MCF 10A (cell line): ENCODE measurements around the gene IRF2BP2. TPM values are rescaled to one million over a fixed set of nuclear protein-coding genes. Genes with fewer than 3 reads are reported as not detected.

ENCODE experiments used
- BruUV-seq: library from RNA; stranded (reverse); fragments of 400-500 nt; replicated peaks from 2 replicates; lab custom pipeline; 2021; lab: Mats Ljungman, UMichigan
- CTCF ChIA-PET: fragments of 300-600 bp; sonication (Branson Sonifier 250); formaldehyde crosslinking; extraction: SDS; loops from one replicate; lab custom pipeline; 2021; ENCODE audit warnings: antibody characterized with exemption, inconsistent platforms; lab: Yijun Ruan, JAX
- POLR2A ChIA-PET: fragments of 300-600, 350-650 bp; sonication (Branson Sonifier 250); formaldehyde crosslinking; extraction: SDS; loops from one replicate; lab custom pipeline; 2020; ENCODE audit warnings: antibody characterized with exemption, inconsistent platforms; lab: Yijun Ruan, JAX
- DNase-seq: peaks from one replicate; pipeline ENCODE4 v3.0.0-alpha.2; 2018; ENCODE audit not compliant: unreplicated experiment
- H3K27ac Mint-ChIP-seq: one replicate; pipeline ENCODE4 v1.8.0; 2022; ENCODE audit warnings: mild to moderate bottlenecking, low read depth, mixed read lengths; ENCODE audit not compliant: unreplicated experiment
- H3K27me3 Mint-ChIP-seq: one replicate; pipeline ENCODE4 v1.8.0; 2022; ENCODE audit warnings: mixed read lengths; ENCODE audit not compliant: insufficient read depth, unreplicated experiment
- H3K36me3 Mint-ChIP-seq: one replicate; pipeline ENCODE4 v1.8.0; 2022; ENCODE audit warnings: mild to moderate bottlenecking, moderate library complexity, mixed read lengths; ENCODE audit not compliant: insufficient read depth, unreplicated experiment
- H3K4me1 Mint-ChIP-seq: one replicate; pipeline ENCODE4 v1.8.0; 2022; ENCODE audit warnings: mixed read lengths; ENCODE audit not compliant: insufficient read depth, unreplicated experiment
- H3K4me3 Mint-ChIP-seq: one replicate; pipeline ENCODE4 v1.8.0; 2022; ENCODE audit warnings: mild to moderate bottlenecking, moderate library complexity, mixed read lengths; ENCODE audit not compliant: unreplicated experiment
- H3K9me3 Mint-ChIP-seq: one replicate; pipeline ENCODE4 v1.8.0; 2022; ENCODE audit warnings: mixed read lengths; ENCODE audit not compliant: unreplicated experiment
- intact Hi-C: fragments of 100-400 bp; cut with micrococcal nuclease; formaldehyde crosslinking; loops from 2 replicates; pipeline ENCODE4 v1.14.1; 2022
- total RNA-seq: library from RNA; stranded (reverse); gene quantifications from 2 replicates; pipeline ENCODE4 v1.2.3, GENCODE V29; 2022
- TF ChIP-seq, protein P1 (sequence below): fragments of 200-600 bp; IDR thresholded peaks from one replicate; pipeline ENCODE4 v1.8.0; 2022; ENCODE audit warnings: antibody characterized with exemption, mild to moderate bottlenecking; ENCODE audit not compliant: unreplicated experiment

Gene IRF2BP2
- total RNA-seq, 1 experiment from 2014 or later = 217 TPM

DNA sequence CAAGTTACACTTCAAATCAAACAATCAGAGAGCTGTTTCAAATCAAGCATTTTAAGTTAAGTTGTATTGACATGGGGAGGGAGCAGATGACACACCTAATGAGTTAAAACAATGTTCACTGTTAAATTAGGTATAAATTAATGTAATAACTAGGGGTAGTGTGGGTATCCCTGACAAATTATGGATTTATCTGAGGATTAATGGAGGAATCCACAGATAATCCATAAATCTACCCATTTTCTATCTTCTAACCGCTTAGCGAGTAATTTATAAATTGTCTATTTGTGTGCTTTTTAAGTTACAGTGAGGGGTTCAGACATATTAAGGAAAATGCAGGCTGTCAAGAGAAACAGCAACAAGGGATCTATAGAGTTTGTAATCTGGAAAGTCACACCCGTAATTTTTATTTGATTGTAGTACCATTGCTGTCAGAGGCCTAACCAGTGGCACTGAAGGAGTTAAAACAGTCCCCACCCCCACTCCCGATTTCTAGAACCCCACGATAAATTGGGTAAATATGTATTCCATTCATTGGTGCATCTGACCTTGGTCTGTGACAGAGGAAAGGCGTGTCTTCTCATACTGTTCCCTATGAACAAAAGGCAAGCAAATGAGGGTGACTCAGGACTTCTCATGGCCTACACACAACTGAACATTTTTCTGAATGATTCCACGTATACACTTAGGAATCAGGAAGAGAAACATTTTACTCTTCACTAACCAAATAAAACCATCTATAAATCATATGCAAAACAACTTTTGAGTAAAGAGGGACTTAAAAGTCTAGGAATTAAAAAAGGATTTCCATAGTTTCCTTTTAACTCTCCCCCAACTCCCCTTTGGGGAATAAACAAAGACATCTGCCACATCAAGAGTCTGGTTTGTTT is 7.4 kb downstream of the IRF2BP2 start:
- peaks cover 60% of the 10 kb centered on the region for H3K4me1 Mint-ChIP-seq
- peak overlapping the region; percentile 96 for H3K27ac Mint-ChIP-seq
- intact Hi-C loops = loop anchor here (1.0 to 10.0 kb wide), 2 partner anchors 69 to 228 kb away; partner anchors contain the start of gene COA6
- BruUV-seq = no TSS peak
- no peaks in the 10 kb centered on the region for H3K9me3 Mint-ChIP-seq
- H3K27me3 Mint-ChIP-seq = no peaks in the 10 kb centered on the region
- ChIA-PET POLR2A (interaction anchor here (0.7 to 20.9 kb wide), 29 partner anchors 10 to 526 kb away, joined by 3 to 904 read pairs (median 49); partner anchors contain the start of genes IRF2BP2, TARBP1 and TOMM20), CTCF (interaction anchor here (0.7 to 6.0 kb wide), 14 partner anchors 9 to 491 kb away, joined by 3 to 41 read pairs (median 4); no protein-coding TSS in a partner anchor)
- peak; percentile 97 for DNase-seq
- TF ChIP-seq, protein P1, sequence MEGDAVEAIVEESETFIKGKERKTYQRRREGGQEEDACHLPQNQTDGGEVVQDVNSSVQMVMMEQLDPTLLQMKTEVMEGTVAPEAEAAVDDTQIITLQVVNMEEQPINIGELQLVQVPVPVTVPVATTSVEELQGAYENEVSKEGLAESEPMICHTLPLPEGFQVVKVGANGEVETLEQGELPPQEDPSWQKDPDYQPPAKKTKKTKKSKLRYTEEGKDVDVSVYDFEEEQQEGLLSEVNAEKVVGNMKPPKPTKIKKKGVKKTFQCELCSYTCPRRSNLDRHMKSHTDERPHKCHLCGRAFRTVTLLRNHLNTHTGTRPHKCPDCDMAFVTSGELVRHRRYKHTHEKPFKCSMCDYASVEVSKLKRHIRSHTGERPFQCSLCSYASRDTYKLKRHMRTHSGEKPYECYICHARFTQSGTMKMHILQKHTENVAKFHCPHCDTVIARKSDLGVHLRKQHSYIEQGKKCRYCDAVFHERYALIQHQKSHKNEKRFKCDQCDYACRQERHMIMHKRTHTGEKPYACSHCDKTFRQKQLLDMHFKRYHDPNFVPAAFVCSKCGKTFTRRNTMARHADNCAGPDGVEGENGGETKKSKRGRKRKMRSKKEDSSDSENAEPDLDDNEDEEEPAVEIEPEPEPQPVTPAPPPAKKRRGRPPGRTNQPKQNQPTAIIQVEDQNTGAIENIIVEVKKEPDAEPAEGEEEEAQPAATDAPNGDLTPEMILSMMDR = no peak
- peaks cover 58% of the 10 kb centered on the region for H3K36me3 Mint-ChIP-seq
- peak overlapping the region; percentile 88 for H3K4me3 Mint-ChIP-seq

DNA sequence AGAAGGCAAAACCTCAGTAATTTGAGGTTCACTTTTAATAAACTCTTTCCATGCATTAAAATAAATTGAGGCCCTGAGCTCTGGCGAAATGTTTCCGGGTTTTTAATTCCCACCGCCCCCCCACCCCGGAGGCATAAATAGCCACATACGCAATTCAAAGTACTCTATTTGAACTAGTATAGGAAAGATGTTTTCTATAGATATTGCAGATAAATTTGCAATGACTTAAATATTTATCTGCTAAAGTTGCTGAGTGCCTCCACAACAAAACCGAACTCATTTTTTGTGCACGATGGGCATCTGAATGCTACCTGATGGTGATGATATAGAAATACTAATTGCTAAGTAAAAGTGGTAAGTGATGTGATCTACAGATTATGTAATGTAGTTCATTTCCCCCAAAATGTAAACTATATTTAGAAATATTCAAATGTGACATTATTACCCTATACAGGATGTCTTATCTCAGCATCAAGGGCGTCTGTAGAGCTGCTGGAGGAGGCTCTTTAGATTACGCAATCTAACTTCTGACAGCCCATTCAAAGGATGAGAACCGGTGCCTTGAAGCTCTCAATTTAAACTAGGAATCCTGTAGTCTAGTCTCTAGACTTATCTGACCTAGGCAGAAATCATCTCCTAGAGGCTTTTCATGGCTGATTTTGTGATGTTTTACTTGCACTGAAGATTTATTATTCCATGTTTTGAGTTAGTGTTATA is 8.5 kb downstream of the IRF2BP2 start:
- no peaks in the 10 kb centered on the region for H3K9me3 Mint-ChIP-seq
- peak overlapping the region; percentile 96 for H3K27ac Mint-ChIP-seq
- peak overlapping the region; percentile 80 for H3K4me3 Mint-ChIP-seq
- H3K27me3 Mint-ChIP-seq = no peaks in the 10 kb centered on the region
- intact Hi-C loops = loop anchor here (10.0 kb wide), 1 partner anchor 227 kb away; the partner anchor contains the start of gene COA6
- peak; percentile 72 for DNase-seq
- BruUV-seq = no TSS peak
- H3K4me1 Mint-ChIP-seq = peaks cover 54% of the 10 kb centered on the region
- CTCF ChIA-PET = interaction anchor here (0.6 to 7.0 kb wide), 14 partner anchors 11 to 481 kb away, joined by 3 to 65 read pairs (median 4); no protein-coding TSS in a partner anchor
- POLR2A ChIA-PET = interaction anchor here (0.5 to 20.9 kb wide), 33 partner anchors 11 to 526 kb away, joined by 3 to 904 read pairs (median 6); partner anchors contain the start of genes IRF2BP2 and TARBP1
- TF ChIP-seq, protein P1 = no peak
- peaks cover 47% of the 10 kb centered on the region for H3K36me3 Mint-ChIP-seq

DNA sequence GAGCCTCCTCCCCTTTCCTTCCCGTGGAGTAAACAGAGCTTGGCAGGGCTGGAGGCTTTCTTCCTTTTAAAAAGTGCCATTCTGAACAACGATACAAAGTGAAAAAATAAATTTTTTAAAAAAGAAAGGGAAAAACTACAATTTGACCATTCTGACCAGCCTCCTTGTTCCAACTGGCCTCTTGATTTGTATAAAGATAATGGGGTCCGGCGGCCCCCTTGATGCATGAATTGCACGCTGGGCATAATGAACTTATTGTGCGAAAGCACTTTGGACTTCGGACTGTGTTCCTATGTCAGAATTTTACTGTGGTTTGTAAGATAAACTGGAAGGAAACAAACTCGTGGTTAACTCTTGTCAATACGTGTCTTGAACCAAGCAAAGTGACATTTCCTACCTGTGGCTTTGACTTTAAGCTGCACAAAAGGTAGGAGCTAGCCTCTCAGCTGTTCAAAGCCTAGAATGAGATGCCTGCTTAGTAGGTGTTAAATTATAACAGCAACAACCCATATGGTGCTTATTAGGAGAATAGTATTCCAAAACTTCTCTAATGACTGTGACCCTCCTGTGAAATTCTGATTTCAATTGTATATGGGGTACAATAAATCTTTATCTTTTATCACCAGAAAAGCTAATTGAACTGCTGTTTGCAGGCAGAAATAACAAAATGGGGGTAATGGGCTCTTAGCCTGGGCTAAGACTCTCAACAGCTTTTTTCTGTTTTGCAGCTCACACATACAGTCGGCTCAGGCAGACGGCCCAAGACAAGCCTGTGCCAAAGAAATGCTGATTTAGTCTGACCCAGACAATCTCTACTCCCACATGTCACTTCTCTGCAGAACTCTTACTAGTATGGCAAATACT is 9.3 kb downstream of the IRF2BP2 start:
- Mint-ChIP-seq H3K4me3 (peak overlapping the region; percentile 80), H3K27ac (peak overlapping the region; percentile 90), H3K27me3 (no peaks in the 10 kb centered on the region), H3K9me3 (no peaks in the 10 kb centered on the region), H3K36me3 (peaks cover 39% of the 10 kb centered on the region), H3K4me1 (peaks cover 46% of the 10 kb centered on the region)
- TF ChIP-seq, protein P1 = no peak
- TSS peak; percentile 79 for BruUV-seq
- ChIA-PET CTCF (interaction anchor here (0.5 to 7.0 kb wide), 16 partner anchors 11 to 1122 kb away, joined by 3 to 65 read pairs (median 4); no protein-coding TSS in a partner anchor), POLR2A (interaction anchor here (0.5 to 20.9 kb wide), 39 partner anchors 11 to 730 kb away, joined by 3 to 904 read pairs (median 4); partner anchors contain the start of genes IRF2BP2 and TARBP1)
- intact Hi-C loops = loop anchor here (10.0 kb wide), 1 partner anchor 226 kb away; the partner anchor contains the start of gene COA6
- DNase-seq = peak; percentile 48
